Hepatocyte (in vitro differentiated cells): ENCODE measurements around the gene LUC7L. TPM values are rescaled to one million over a fixed set of nuclear protein-coding genes. Genes with fewer than 3 reads are reported as not detected.
"Not testable (repeated sequence)": the region's sequence is repeated elsewhere in the genome, so short reads cannot be mapped to it uniquely, and the experiment has no call there.

Experiments
- DNase-seq: peaks from one replicate; pipeline ENCODE4 v3.0.0-alpha.2; 2016; ENCODE audit warnings: low spot score
- H2AFZ ChIP-seq: fragments of 200-600 bp; sonication (generic); 2 replicates; pipeline ENCODE4 v1.6.0; 2016; ENCODE audit warnings: antibody characterized with exemption, mild to moderate bottlenecking
- H3K27ac ChIP-seq: fragments of 200-600 bp; sonication (generic); 2 replicates; pipeline ENCODE4 v1.5.1; 2016; ENCODE audit warnings: mild to moderate bottlenecking
- H3K27me3 ChIP-seq: fragments of 200-600 bp; sonication (generic); 2 replicates; pipeline ENCODE4 v1.6.1; 2016
- H3K36me3 ChIP-seq: fragments of 200-600 bp; sonication (generic); replicated peaks from 2 replicates; pipeline ENCODE4 v1.5.1; 2016; ENCODE audit warnings: low read depth; ENCODE audit not compliant: insufficient read depth
- H3K4me1 ChIP-seq: fragments of 200-600 bp; sonication (generic); 2 replicates; pipeline ENCODE4 v1.5.1; 2016; ENCODE audit warnings: mild to moderate bottlenecking, moderate library complexity; ENCODE audit not compliant: insufficient read depth
- H3K4me2 ChIP-seq: fragments of 200-600 bp; sonication (generic); 2 replicates; pipeline ENCODE4 v1.6.0; 2016
- H3K4me3 ChIP-seq: fragments of 200-600 bp; sonication (generic); 2 replicates; pipeline ENCODE4 v1.5.1; 2016; ENCODE audit warnings: mild to moderate bottlenecking
- H3K79me2 ChIP-seq: fragments of 200-600 bp; sonication (generic); 2 replicates; pipeline ENCODE4 v1.6.0; 2017; ENCODE audit warnings: mild to moderate bottlenecking
- H3K9me2 ChIP-seq: fragments of 200-600 bp; sonication (generic); replicated peaks from 2 replicates; pipeline ENCODE4 v1.6.0; 2017; ENCODE audit warnings: mild to moderate bottlenecking; ENCODE audit not compliant: insufficient read depth
- H3K9me3 ChIP-seq: fragments of 200-600 bp; sonication (generic); 2 replicates; pipeline ENCODE4 v1.5.1; 2016; ENCODE audit warnings: low read depth, mild to moderate bottlenecking
- H4K20me1 ChIP-seq: fragments of 200-600 bp; sonication (generic); 2 replicates; pipeline ENCODE4 v1.6.0; 2016; ENCODE audit warnings: mild to moderate bottlenecking; ENCODE audit not compliant: insufficient read depth, poor library complexity, severe bottlenecking
- EZH2 ChIP-seq: fragments of 200-600 bp; sonication (generic); IDR thresholded peaks from 2 replicates; pipeline ENCODE4 v1.6.1; 2016; ENCODE audit warnings: antibody characterized with exemption, mild to moderate bottlenecking, borderline replicate concordance
- EZH2phosphoT487 ChIP-seq: fragments of 200-600 bp; sonication (generic); IDR thresholded peaks from one replicate; pipeline ENCODE4 v1.6.1; 2018; ENCODE audit warnings: antibody characterized with exemption, mild to moderate bottlenecking, low read depth, moderate library complexity; ENCODE audit not compliant: unreplicated experiment, severe bottlenecking
- WGBS: methylation state at CpG from one replicate; pipeline ENCODE4 v1.1.6; 2016; ENCODE audit warnings: low lambda C conversion rate; ENCODE audit errors: missing lambda C conversion rate; 5-methylcytosine and 5-hydroxymethylcytosine counted together
- polyA plus RNA-seq: library from polyadenylated mRNA; unstranded; fragments of >200 nt; fragmentation: Nextera tagmentation; extraction: Ambion mirVana; gene quantifications from 2 replicates; pipeline ENCODE4 v1.2.1, GENCODE V29; 2016
- total RNA-seq: library from RNA; depleted of rRNA; stranded (reverse); fragments of >200 nt; gene quantifications from 2 replicates; pipeline ENCODE4 v1.2.3, GENCODE V29; 2014
- TF ChIP-seq, protein P1 (sequence below): fragments of 200-600 bp; sonication (generic); IDR thresholded peaks from 2 replicates; pipeline ENCODE4 v1.5.1; 2016; ENCODE audit warnings: antibody characterized with exemption, mild to moderate bottlenecking; ENCODE audit not compliant: poor library complexity

The LUC7L gene
- total and polyA plus RNA-seq, 2 experiments from 2014 or later = 75.2 to 75.4 TPM

DNA sequence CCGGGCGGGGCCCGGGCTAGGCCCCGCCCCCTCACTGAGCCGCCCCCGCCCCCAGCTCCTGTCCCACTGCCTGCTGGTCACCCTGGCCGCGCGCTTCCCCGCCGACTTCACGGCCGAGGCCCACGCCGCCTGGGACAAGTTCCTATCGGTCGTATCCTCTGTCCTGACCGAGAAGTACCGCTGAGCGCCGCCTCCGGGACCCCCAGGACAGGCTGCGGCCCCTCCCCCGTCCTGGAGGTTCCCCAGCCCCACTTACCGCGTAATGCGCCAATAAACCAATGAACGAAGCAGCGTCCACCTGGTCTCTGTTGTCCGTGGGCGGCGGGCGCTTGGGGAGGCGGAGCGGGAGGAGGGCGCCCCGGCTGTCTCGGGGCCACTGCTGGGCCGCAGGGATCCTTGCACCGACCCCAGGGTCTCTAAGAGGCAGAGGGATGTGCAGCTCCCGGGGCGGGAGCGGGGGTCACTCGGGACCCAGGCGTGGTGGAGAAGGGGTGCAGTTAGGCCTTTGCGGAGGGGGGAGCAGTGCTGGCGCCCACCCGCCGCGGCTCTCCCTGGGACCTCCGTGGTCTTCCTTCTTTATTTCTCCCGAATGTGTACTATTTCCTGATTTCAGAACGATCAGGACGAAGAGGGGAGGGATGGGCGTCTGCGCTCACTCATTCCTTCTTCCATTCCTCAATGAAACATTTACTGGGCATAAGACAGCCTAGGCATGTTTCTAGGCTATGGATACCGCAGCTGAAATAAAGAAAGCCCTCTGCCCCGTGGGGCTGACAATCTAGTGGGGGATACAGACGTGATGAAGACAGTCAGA is 74.8 kb downstream of the LUC7L start:
- Histone ChIP-seq H3K4me1 (peaks cover 7% of the 10 kb centered on the region), H3K79me2 (no peaks in the 10 kb centered on the region), H3K27ac (no peak overlapping the region), H4K20me1 (no peaks in the 10 kb centered on the region), H3K9me2 (no peaks in the 10 kb centered on the region), H3K9me3 (no peaks in the 10 kb centered on the region), H2AFZ (peak overlapping the region; percentile 29), H3K27me3 (peaks cover 36% of the 10 kb centered on the region), H3K4me3 (peak overlapping the region; percentile 21), H3K4me2 (peak overlapping the region; percentile 96), H3K36me3 (no peaks in the 10 kb centered on the region)
- WGBS = 4% methylated on average over 28 of the region's 59 CpGs
- TF ChIP-seq EZH2phosphoT487 (no peak), EZH2 (peak; percentile 74)
- TF ChIP-seq, protein P1, sequence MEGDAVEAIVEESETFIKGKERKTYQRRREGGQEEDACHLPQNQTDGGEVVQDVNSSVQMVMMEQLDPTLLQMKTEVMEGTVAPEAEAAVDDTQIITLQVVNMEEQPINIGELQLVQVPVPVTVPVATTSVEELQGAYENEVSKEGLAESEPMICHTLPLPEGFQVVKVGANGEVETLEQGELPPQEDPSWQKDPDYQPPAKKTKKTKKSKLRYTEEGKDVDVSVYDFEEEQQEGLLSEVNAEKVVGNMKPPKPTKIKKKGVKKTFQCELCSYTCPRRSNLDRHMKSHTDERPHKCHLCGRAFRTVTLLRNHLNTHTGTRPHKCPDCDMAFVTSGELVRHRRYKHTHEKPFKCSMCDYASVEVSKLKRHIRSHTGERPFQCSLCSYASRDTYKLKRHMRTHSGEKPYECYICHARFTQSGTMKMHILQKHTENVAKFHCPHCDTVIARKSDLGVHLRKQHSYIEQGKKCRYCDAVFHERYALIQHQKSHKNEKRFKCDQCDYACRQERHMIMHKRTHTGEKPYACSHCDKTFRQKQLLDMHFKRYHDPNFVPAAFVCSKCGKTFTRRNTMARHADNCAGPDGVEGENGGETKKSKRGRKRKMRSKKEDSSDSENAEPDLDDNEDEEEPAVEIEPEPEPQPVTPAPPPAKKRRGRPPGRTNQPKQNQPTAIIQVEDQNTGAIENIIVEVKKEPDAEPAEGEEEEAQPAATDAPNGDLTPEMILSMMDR = no peak
- no peak for DNase-seq

DNA sequence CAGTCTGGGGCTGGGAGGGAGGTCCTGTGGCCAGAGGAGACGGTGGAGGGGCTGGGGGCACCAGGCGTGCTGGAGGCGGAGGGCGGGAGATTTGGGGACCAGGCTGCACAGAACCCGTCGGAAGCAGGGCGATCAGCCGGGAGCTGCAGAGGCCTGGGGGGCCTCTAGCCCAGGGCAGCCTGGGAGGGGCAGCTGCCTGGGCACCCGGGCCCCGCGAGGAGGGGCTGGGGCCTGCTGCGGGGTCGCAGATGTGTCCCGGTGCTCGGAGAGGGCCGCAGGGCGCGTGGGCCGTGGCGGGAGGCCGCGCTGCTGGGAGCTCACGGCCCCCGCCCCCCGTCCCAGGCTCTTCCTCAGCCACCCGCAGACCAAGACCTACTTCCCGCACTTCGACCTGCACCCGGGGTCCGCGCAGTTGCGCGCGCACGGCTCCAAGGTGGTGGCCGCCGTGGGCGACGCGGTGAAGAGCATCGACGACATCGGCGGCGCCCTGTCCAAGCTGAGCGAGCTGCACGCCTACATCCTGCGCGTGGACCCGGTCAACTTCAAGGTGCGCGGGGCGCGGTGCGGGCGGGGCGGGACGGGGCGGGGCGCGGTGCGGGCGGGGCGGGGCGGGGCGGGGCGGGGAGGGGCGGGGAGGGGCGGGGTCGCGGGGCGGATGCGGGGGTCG is 75.6 kb downstream of the LUC7L start:
- H3K4me3 ChIP-seq, H3K79me2 ChIP-seq, H2AFZ ChIP-seq, H3K4me1 ChIP-seq, H3K36me3 ChIP-seq, H3K4me2 ChIP-seq, H3K9me2 ChIP-seq, H3K9me3 ChIP-seq, H4K20me1 ChIP-seq, DNase-seq, H3K27ac ChIP-seq: not testable (repeated sequence)
- no CpG with 5 or more reads among the region's 74 CpGs for WGBS
- H3K27me3 ChIP-seq = peaks cover 37% of the 10 kb centered on the region

DNA sequence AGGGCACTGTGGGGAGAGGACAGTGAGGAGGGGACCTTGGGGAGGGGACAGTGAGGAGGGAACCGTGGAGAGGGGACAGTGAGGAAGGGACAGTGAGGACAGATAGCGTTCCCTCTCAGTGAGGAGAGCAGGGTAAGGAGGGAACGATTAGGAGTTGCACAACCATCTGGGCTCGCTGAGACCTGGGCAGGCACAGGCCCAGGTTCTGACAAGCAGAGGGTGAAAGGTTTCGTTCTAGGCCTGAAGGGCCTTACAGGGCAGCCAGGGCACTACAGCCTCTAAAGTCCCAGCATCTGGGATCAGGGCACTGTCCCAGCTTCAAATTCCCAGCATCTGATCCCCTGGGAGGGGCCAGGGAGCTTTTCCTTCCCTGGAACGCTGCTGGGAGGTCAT is 76.1 kb downstream of the LUC7L start:
- not testable (repeated sequence) for H3K79me2 ChIP-seq, H3K36me3 ChIP-seq, H3K27ac ChIP-seq, H3K4me3 ChIP-seq, H4K20me1 ChIP-seq, H3K4me2 ChIP-seq, DNase-seq, H2AFZ ChIP-seq, H3K9me2 ChIP-seq, H3K4me1 ChIP-seq, H3K9me3 ChIP-seq
- no CpG with 5 or more reads among the region's 6 CpGs for WGBS
- H3K27me3 ChIP-seq = peaks cover 37% of the 10 kb centered on the region

DNA sequence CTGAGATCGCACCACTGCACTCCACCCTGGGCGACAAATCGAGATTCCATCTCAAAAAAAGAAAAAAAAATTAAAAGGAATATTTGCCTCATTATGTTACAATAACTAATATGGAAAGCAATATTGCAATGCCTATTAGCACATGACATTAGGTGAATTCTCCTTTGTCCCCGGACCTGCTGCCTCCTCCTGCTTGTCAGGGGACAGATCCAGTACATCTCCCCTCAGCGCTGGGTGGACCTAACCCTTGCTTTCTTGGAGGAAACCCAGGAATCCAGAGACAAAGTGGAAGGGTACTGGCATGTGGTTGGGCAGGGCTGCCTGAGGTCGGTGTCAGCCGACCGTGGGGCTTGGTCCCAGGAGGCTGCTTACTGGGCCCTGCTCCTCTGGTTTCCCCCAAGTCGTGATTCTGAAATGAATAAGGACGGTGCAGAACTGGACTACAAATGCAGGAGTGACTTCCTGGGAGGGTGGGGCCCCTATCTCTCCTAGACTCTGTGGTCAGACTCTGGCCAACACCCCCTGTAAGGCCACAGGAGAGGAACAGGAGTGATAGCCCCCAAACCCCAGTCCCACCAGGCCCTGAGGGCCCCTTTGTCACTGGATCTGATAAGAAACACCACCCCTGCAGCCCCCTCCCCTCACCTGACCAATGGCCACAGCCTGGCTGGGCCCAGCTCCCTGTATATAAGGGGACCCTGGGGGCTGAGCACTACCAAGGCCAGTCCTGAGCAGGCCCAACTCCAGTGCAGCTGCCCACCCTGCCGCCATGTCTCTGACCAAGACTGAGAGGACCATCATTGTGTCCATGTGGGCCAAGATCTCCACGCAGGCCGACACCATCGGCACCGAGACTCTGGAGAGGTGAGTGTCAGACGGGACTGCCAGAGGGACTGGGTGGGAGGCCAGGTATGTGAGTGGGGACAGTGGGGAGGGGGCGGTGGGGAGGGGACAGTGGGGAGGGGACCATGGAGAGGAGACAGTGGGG is 76.8 kb downstream of the LUC7L start, which contains the start of gene HBZ:
TSS of gene HBZ (plus strand) at position 504 of the 988 bp plus-strand sequence. CDS start at position 770, 266 bp downstream.
- Histone ChIP-seq H3K4me1 (peaks cover 7% of the 10 kb centered on the region), H3K27ac (no peak within 1 kb of the TSS), H3K36me3 (no peaks in the 10 kb centered on the region), H4K20me1 (no peaks in the 10 kb centered on the region), H3K79me2 (no peaks in the 10 kb centered on the region), H3K27me3 (peaks cover 30% of the 10 kb centered on the region), H3K4me2 (no peak within 1 kb of the TSS), H3K9me2 (no peaks in the 10 kb centered on the region), H3K4me3 (no peak within 1 kb of the TSS), H3K9me3 (no peaks in the 10 kb centered on the region), H2AFZ (no peak within 1 kb of the TSS)
- WGBS = 90% methylated on average over 16 of the region's 17 CpGs
- TF ChIP-seq EZH2 (no peak), EZH2phosphoT487 (no peak)
- TF ChIP-seq, protein P1 = no peak
- DNase-seq = no peak
